HG03108 (cell line): ENCODE data around the gene NXPH1.
A peak's percentile ranks its signal among the peaks of the same experiment; 100 is the strongest.

Source experiments
- ATAC-seq: cut with Tn5 transposase; IDR thresholded peaks from one replicate; pipeline ENCODE4 v1.9.1; 2021; ENCODE audit warnings: moderate library complexity; ENCODE audit not compliant: unreplicated experiment

The NXPH1 gene

DNA sequence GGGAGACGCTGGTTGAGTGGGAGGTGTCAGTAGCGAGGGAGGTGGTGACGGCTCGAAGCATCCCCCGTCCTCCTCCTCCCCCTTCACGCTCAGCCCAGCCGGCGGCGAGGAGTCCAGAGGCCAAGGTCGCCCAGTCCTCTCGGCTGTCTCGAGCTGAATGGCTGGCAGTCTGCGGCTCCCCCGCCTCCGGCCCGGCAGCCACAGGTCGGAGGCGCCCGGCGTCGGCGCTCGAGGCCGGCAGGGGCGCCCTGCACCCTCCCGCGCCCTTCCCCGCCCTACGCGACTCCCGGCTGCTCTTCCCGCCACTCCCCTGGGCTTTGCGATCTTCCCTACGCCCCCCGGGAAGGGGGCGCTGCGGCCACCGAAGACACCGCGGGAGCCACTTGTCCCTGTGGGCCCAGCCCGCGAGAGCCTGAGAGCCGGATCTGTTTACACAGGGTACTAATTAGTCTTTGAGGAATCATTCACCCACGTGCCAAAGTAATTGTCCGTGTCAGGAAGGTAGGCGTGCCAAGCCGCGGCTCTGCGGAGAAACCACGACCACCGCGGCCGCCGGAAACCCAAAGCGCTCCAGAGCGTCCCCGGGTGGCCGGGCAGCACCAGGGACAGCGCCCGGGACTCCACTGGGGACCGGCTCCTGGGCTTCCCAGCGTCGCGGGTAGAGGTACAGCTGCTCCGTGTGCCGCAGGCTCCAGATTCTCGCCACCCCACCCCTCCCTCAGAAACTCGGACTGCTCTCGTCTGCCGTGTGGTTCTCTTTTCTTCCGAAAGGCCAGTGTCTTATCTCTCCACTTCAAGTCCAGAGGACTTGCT lies at the start of gene NXPH1:
Gene NXPH1, plus strand, starts transcription at position 133 of the 813 bp plus-strand sequence.
- no peak for ATAC-seq

DNA sequence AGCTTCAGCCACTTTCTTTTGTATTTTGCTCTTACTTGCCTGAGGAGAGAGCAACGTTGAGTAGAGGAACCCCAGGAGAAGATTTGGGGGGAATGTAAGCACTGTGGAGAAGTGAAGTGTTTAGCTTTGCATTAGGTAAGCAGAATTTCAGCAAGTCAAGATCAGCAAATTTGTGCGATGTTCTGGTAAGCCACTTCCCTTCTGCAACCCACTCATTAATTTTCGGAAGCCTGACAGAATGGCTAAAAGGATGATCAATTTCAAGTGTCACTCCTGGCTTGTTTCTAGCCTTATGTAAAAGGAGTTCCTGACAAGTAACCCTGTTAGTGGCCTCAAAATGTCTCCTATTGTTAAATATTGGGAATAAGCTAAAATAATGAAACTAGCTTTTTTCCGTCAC lies 48.5 kb upstream of the NXPH1 start:
- ATAC-seq, result no peak

DNA sequence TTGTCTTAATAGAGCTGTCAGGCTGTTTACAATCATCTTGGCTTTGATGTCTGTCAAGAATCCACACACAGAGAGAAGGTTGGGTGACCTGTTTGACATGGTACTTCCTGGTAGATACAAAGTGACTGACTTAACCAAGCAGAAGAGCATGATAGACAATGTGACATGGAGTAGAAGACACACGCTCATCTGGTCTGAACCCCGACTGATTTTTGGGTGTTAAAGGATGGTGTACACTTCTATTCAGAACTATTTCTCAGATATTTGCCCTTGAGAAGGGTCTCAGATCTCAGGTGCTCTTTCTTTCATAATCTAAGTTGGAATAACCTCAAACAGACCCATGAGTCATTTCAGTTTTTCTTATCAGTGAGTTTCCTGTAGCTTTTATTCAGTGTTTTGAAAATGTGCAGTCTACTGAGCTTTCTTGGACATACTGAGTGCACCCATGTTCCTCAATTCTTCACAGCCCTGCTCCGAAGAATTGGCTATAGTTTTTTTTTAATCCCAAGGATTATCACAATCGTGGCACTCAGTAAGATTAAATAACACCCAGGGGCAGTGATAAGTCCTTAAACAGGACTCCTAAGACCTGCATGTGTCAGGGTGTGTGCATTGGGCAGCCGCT lies 46.4 kb upstream of the NXPH1 start:
- peak; percentile 81 for ATAC-seq

DNA sequence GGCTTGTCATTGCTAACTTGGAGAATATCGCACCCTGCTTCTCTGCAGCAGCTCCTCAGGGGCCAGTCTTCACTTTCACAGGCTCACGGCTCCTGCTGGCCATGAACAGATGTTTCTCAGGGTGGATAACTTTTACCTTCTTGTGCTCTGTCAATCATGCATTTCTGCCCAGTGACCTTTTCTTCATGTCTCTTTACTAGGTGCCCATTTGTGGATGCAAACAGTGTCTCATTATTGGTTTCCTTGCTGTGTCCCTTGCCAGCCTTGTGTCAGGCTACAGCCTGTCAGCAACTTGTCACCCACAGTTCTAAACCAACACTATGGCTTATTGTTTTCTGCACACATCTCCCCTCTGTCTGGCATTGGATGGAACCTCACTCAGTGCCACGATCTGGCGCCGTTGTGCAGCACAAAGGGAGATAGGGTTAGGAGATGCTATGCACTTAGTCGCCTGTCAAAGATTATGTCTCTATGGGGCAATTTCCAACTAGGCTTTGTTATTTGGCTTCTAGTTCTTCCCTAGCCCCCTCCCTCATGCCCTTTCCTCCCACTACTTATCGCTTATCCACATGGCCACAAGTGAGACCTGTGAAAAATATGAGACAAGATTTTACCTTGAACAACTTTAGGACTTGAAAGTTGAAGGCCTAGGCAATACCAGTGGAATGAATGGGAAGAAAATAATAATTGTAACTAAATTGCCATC lies 45.7 kb upstream of the NXPH1 start:
- ATAC-seq, result peak; percentile 43

DNA sequence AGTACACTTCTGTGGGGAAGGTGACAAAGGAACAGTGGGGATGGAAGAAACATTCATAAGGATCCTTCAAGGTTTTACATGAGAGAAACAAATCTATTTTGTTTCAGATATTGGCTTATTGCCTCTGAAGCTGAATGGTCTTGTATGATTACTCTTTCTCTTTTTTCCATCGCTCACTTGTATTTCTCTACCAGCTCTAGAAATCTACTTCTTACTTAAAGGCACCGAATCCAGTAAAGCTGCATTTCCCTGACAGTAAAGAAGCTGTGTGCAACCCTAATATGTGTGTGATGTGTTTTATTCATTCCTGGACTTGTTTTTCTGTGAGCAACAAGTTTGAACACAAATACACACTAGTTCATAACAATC lies 45.2 kb upstream of the NXPH1 start:
- no peak for ATAC-seq

DNA sequence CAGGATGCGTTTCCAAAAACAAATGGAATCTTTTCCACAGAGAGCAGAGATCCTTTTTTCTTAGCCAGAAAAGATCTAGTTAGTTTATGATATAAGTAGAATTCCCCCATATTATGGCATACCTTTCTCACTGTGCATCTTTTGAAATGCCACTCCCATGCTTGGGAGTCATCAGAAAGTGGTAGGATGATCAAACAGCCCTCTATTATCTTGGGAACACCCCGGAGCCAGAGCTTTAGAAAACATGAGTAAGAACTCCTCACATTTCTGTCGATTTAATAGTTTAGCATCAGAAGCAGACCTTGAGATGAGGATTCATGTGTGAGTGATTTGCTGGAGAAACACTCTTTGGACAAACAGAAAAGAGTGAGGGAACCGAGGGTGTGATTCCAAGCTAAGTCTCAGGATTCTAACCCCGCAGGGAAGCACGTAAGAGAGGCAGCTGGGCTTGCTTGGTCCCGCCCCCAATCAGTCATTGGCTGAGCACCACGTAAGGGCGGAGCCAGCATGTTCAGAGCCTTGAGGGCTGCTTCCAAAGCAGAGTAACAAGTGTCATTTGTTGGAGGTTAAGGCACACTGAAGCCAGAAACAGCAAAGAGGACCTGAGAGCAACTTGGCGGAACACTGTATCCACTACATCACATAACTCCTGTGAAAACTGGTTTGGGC lies 43.7 kb upstream of the NXPH1 start:
- no peak for ATAC-seq

DNA sequence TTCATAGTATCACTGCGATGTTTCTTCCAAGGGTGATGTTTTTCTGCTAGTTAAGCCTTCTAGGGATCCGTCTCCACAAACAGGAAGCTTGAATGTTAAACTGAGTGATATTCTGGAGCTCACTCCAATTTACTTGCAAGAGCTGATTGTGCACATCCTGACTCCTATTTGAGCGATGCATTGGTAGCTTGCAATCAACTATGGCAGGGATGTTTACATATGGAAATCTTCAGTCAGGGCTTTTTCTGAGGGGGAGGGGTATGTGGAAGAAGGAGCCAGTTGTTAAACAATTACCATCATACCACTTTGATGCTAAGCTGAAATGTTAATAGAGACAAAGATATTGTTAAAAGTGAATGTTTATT lies 43.2 kb upstream of the NXPH1 start:
- no peak for ATAC-seq

DNA sequence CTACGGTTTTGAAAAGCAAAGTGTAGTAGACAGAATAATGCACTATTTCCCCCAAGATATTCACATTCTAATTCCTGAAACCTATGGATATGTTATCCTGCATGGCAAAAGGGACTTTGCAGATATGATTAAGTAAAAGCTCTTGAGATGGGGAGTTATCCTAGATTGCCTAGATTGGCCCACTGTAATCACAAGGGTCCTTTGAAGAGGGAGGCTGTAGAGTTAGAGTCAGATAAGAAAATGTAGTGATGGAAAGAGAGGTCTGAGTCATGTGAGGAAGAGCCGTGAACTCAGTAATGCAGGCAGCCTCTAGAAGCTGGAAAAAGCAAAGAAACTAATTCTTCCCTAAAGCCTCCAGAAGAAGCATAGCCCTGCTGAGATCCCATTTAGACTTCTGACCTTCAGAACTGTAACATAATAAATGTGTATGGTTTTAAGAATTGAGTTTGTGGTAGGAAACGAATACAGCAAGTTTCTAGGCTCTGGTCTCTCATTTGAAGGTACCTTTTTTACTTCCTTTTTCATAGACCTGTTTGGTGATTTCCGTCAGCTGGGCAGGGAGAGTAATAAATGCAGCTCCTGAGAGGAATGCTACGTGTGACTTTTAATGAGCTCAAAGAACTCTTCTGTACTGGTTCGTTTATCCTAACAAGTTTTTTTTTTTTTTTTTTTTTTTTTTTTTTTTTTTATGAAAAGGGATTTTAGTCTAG lies 41.9 kb upstream of the NXPH1 start:
- ATAC-seq, result peak; percentile 48

DNA sequence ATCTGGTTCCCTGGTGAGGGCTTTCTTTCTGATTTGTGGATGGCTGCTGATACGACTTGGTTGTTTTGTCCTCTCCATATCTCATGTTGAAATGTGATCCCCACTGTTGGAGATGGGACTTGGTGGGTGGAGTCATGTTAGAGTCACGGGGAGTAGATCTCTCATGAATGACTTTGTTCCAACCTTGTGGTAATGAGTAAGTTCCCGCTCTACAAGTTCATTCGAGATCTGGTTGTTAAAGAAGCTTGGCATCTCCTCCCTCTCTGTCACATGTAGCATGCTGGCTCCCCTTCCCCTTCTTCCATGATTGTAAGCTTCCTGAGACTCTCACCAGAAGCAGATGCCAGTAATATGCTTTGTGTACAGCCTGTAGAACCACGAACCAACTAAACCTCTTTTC lies 37.1 kb upstream of the NXPH1 start:
- ATAC-seq, result no peak

DNA sequence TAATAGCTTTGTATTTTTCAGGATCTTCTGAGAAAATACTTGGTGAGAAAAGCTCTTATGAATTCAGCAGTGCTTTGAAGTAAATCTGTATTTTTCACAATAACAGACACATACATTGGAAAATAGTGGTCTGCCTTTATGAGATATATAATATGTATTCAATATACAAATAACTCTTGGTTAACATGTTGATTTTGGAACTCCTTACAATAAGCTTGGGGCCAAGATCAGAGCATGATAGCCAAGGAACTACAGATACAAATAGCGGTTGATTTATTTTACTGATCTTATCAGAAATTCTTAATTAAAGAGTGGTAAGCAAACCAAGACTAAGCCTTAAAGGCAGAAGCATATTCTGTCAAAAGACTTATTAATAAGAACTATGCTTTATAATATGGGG lies 24.5 kb upstream of the NXPH1 start:
- ATAC-seq, result no peak

DNA sequence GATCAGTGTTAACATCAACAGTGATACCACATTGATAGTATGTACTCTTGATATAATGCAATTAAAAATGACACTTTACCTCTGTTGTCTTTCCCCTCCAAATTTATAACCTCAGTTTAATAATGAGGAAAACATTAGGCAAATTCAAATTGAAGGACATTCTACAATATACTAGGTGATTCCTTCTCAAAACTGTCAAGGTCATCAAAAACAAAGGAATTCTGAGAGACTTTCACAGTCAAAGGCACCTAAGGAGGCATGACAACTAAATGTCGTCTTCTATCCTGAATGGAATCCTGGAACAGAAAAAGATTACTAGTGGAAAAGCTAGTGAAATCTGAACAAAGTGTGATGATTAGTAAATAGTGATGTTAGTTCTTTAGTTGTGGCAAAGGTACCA lies 22.3 kb upstream of the NXPH1 start:
- ATAC-seq, result no peak

DNA sequence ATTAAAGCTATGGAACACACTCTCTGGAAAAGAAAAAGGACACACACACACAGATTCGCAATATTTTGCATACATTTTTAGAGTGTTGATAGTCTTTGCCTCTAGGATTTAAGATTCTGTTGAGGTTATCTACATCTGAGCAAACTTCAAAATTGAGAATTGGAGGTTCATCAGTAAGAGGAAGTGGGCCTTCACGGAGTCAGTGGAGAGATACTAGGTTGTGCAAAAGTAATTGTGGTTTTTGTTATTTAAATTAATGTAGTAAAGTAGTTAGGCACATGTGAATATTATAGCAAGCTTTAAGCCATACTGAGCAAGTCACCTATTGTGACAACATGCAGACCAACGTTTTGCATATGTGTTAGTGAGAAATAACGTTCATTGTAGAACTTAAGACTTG lies 19.8 kb upstream of the NXPH1 start:
- ATAC-seq, result no peak

DNA sequence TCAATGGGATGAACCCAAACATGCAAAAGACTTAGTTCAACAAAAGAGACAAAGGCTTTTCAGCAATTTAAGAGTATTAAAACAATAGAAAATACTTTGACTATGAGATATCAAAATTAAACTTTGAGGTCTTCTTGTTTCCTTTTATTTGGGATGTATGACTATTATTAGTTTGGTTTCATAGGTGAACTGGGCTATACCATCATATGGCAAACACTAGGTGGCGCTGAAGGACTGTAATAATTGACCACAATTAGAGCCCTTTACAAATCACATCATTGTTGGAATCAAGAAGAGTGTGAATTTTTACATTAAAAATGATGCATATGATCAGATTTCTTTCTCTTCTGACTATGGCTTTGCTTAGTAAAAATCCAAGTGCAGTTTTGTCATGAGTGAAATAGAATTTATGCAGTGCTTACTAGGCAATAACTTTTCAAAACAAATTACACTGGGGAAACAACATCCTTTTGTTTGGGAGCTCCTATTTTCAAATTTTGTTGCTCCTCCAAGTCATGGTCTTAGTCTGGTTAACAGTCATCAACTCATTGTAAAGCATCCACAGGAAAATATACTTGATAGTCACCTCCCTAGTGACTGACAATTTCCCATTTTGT lies 14.7 kb upstream of the NXPH1 start:
- no peak for ATAC-seq

DNA sequence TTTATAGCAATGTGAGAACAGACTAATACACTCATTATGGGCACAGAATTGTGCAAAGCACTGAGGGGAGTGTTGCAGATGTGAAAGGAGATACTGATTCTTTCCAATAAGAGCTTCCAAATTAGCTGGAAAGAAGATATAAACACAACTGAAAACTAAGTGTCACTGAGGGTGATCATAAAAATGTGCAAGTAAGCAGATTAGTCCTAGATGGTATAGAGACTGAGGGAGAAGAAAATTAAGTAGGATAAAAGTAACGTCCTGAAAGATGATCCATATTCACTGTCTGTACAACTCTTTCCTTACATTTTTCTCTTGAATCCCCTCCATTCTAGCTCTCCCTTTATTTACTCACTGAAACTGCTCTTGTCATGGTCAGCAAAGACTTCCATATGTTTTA lies 11.2 kb upstream of the NXPH1 start:
- ATAC-seq, result no peak

DNA sequence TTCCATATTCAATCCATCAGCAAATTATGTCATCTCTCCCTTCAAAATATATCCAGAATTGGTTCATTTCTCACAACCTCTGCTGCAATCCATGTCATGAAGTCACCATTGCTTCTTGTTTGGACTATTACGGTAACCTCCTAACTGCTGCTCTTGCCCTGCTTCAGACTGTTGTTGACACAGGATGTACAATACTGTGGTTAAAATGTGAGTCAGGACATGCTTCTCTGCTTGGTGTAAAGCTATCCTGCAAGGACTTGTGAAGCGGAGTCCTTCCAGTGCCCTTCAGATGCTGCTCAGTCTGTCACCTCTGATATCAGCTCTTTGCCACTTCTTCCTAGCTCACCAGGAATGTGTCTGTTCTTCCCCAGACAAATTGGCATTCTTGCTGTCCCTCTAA lies 10.4 kb upstream of the NXPH1 start:
- no peak for ATAC-seq

DNA sequence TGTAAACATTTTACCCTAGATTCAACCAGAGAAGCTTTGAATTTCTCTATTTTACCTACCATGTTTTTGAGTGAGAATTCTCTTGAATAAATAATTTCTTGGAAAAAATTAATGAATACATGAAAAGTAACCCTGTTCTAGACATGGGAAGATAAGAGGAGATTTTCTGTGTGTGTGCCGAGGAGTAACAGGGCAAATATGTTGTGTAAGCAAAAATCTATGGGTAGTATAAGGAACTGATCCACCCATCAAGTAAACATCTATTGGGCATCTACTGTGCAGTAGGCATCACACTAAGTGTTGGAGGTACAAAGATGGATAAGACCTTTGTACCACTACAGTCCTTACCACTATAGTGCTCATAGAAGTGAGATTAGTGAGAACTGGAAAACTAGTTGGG lies 8.2 kb upstream of the NXPH1 start:
- no peak for ATAC-seq

DNA sequence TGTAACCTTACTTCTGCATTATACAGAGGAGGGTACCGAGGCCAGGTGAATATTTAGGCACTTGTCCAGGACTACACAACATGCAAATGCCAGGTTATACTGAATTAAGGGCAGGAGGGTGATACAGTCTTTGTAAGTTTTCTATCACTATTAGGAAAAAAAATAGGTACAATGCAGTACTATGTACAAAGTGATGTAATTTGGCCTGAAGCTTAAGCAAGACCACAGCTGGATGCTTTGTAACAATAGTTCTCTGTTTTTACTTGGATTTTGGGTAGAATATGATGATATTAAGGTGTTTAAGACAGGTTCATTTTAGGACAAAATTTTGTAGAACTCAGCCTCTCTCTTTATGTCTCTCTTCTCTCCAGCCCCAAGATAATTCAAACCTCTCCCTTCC lies 2.8 kb upstream of the NXPH1 start:
- no peak for ATAC-seq

DNA sequence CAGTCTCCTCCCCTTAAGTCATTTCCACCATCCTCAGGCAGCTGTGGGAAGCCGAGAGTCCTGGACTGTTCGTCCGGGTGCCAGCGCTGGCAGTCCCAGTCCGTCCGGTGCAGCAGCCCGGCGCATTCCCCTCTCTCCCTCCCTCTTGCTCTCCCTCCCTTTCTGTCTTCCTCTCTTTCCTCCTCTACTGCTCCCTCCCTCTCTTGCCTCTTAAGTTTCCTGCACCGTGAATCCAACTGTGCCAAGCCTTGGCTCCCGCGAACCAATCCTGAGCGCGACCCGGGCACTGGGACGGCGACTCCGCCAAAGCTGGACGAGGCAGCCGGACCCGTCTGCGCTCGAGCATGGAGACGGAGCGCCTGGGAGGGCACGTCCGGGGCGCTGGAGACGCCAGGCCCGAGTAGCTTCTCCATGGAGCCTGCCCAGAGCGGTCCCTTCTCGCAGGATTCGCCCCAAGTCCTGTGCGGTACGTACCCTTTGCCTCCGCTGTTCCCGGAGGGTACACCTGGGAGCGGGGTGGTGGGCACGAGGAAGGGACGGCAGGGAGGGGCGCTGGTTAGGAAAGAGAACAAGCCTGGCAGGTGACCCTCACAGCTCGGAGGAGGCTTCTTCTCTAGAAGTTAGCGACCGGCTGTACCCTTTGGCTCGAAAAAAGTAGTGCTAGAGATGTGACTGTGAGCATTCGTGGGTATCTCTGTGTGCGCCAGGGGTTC lies 1.0 kb downstream of the NXPH1 start:
- no peak for ATAC-seq

DNA sequence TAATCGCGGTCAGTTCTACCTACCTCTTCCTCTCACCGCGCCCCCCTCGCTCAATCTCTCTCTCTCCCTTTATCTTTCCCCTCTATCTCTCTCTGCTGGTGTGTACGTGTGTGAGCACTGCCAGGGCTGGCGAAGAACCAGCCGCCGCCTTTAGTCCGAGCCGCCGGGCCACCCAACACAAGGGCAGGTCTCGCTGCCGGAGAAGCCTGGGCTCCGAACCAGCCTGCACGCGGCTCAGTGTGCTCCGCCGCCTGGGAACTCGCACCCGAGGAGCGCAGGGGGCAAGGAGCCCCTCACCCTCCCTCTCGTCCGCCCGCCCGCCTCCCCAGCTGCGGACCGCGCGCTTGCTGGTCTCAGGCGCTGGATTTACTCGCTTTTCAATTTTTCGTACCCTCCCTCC lies 1.7 kb downstream of the NXPH1 start:
- no peak for ATAC-seq
